Measurements from ENCODE around the gene CDH4. TPM values are rescaled to one million over a fixed set of nuclear protein-coding genes. Genes with fewer than 3 reads are reported as not detected.

CDH4 gene
- total RNA-seq, 3 donors from 2014 or later (not counting 1 experiment from before 2014, with no cell fraction given) = 0.18 TPM; not detected in 2

DNA sequence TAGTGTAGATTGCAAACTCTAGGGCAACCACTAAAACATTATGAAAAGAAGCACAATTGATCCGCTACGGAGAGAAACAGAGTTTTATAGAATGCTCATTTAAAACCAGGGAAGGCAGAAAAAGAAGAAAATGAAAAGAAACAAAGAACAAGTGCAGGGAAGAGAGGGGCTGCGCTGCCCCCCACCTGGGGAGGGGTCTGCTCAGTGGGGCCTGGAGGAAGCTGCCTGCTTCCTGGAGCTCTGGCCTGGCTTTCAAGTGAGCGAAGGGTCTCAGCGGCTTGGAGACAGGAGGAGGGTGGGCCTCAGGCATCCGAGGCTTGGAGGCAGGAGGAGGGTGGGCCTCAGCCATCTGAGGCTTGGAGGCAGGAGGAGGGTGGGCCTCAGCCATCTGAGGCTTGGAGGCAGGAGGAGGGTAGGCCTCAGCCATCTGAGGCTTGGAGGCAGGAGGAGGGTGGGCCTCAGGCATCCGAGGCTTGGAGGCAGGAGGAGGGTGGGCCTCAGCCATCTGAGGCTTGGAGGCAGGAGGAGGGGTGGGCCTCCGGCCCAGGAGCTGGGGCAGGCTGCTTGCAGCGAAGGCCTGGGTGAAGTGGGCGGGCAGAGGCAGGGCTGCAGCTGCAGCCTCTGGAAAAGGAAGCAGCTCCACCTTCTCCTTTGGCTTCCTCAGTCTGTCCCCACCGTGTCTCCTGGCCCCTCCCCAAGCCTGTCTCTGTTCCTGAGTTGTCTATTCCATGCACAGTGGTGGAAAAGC, 407.4 kb downstream of the CDH4 start:
- ATAC-seq (no peak), DNase-seq (no peak)
- Mint-ChIP-seq H3K4me1 (no peaks in the 10 kb centered on the region), H3K36me3 (no peaks in the 10 kb centered on the region), H3K9me3 (peaks cover 0 to 3% of the 10 kb centered on the region in 2 donors), H3K27me3 (ENCODE audit: low read depth in 2 of 2) (peaks cover 0 to 3% of the 10 kb centered on the region in 2 donors), H3K4me3 (no peak overlapping the region), H3K27ac (no peak overlapping the region)
- H3K4me3 ChIP-seq (ENCODE audit: low read length) = no peak overlapping the region
- H3K9me3 ChIP-seq (ENCODE audit: control insufficient read depth, insufficient read depth, low read length) = peaks cover 18% of the 10 kb centered on the region
- TF ChIP-seq, protein P1, sequence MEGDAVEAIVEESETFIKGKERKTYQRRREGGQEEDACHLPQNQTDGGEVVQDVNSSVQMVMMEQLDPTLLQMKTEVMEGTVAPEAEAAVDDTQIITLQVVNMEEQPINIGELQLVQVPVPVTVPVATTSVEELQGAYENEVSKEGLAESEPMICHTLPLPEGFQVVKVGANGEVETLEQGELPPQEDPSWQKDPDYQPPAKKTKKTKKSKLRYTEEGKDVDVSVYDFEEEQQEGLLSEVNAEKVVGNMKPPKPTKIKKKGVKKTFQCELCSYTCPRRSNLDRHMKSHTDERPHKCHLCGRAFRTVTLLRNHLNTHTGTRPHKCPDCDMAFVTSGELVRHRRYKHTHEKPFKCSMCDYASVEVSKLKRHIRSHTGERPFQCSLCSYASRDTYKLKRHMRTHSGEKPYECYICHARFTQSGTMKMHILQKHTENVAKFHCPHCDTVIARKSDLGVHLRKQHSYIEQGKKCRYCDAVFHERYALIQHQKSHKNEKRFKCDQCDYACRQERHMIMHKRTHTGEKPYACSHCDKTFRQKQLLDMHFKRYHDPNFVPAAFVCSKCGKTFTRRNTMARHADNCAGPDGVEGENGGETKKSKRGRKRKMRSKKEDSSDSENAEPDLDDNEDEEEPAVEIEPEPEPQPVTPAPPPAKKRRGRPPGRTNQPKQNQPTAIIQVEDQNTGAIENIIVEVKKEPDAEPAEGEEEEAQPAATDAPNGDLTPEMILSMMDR (IDR thresholded peaks at IDR 0.05) = no peak
- H3K27ac ChIP-seq (ENCODE audit: low read length) = no peak overlapping the region
- H3K36me3 ChIP-seq (ENCODE audit: control insufficient read depth, insufficient read depth, low read length) = no peaks in the 10 kb centered on the region
- 63% methylated on average over 11 of the region's 11 CpGs for WGBS (ENCODE audit: insufficient coverage)
- intact Hi-C loops (cut with micrococcal nuclease) = no loop called here
- H3K27me3 ChIP-seq (ENCODE audit: control insufficient read depth, insufficient read depth, low read length) = no peaks in the 10 kb centered on the region
- no peaks in the 10 kb centered on the region for H3K4me1 ChIP-seq (ENCODE audit: control insufficient read depth, insufficient read depth, low read length)

DNA sequence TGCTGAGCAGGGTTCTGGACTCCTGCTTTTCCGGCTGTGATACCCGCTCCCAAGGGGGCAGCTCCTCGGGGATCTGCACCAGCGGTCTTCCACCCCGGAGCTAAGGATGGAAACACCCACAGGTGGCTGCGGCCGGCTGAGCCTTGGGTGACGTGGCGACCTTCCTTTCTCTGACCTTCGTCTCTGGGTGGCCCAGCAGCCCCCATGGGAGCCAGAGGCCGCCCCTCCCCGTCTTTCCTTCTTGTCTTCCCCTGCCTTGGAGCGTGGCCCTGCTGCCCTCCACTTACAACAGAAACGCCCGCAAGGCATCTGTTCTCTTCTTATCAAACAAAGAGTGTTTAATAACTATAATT, 407.9 kb downstream of the CDH4 start:
- Mint-ChIP-seq H3K4me1 (no peaks in the 10 kb centered on the region), H3K27ac (no peak overlapping the region), H3K9me3 (peaks cover 0 to 3% of the 10 kb centered on the region in 2 donors), H3K4me3 (no peak overlapping the region), H3K27me3 (ENCODE audit: low read depth in 2 of 2) (peaks cover 0 to 3% of the 10 kb centered on the region in 2 donors), H3K36me3 (no peaks in the 10 kb centered on the region)
- Histone ChIP-seq H3K9me3 (ENCODE audit: control insufficient read depth, insufficient read depth, low read length) (peaks cover 18% of the 10 kb centered on the region), H3K27me3 (ENCODE audit: control insufficient read depth, insufficient read depth, low read length) (no peaks in the 10 kb centered on the region), H3K4me3 (ENCODE audit: low read length) (no peak overlapping the region), H3K4me1 (ENCODE audit: control insufficient read depth, insufficient read depth, low read length) (no peaks in the 10 kb centered on the region), H3K27ac (ENCODE audit: low read length) (no peak overlapping the region), H3K36me3 (ENCODE audit: control insufficient read depth, insufficient read depth, low read length) (no peaks in the 10 kb centered on the region)
- DNase-seq = no peak
- no peak for ATAC-seq
- intact Hi-C loops (cut with micrococcal nuclease) = no loop called here
- 91% methylated on average over 12 of the region's 15 CpGs for WGBS (ENCODE audit: insufficient coverage)
- TF ChIP-seq, protein P1 (IDR thresholded peaks at IDR 0.05) = no peak

DNA sequence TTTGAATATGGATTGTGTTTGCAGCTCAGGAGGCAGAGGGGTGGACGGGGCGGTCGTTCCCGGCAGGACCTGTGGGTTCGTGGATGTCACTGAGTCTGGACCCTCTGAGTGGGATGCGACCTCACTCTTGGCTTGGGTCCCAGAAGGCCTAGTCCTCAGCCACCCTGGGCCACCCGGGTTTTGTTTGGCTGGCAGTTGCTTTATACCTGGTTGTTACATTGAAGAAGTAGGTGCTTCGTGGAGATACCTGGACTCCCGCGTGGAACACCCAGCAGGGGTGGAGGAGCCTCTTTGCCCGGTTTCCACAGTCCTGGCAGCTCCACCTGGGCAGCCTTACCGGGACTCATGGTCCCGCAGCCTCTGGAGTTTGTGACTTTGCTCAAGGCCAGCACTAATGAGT, 408.5 kb downstream of the CDH4 start:
- Mint-ChIP-seq H3K27me3 (ENCODE audit: low read depth in 2 of 2) (peaks cover 0 to 3% of the 10 kb centered on the region in 2 donors), H3K4me1 (no peaks in the 10 kb centered on the region), H3K4me3 (no peak overlapping the region), H3K36me3 (no peaks in the 10 kb centered on the region), H3K9me3 (peaks cover 0 to 3% of the 10 kb centered on the region in 2 donors), H3K27ac (no peak overlapping the region)
- intact Hi-C loops (cut with micrococcal nuclease) = no loop called here
- WGBS (ENCODE audit: insufficient coverage) = 93% methylated on average over 13 of the region's 13 CpGs
- ATAC-seq (no peak), DNase-seq (no peak)
- peaks cover 18% of the 10 kb centered on the region for H3K9me3 ChIP-seq (ENCODE audit: control insufficient read depth, insufficient read depth, low read length)
- no peaks in the 10 kb centered on the region for H3K36me3 ChIP-seq (ENCODE audit: control insufficient read depth, insufficient read depth, low read length)
- H3K4me3 ChIP-seq (ENCODE audit: low read length) = no peak overlapping the region
- H3K4me1 ChIP-seq (ENCODE audit: control insufficient read depth, insufficient read depth, low read length) = no peaks in the 10 kb centered on the region
- TF ChIP-seq, protein P1 (IDR thresholded peaks at IDR 0.05) = no peak
- no peaks in the 10 kb centered on the region for H3K27me3 ChIP-seq (ENCODE audit: control insufficient read depth, insufficient read depth, low read length)
- H3K27ac ChIP-seq (ENCODE audit: low read length) = no peak overlapping the region

DNA sequence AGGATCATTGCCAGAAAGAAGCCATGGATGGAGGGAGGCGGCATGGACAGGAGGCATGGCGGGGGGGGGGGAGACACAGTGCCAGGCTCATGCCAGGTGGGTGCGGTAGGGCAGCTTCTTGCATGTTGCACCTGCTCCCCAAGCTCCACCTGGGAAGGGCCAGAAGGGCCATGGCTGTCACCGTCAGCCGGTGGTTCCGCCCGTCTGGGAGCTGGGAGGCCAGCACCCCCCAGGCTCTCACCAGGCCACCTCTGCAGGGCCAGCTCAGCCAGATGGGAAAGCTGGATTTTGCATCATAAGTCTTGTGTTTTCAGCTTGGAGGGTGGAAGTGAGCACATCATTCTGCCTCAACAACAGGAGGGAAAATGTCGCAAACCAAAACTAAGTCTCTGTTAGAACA, 409.0 kb downstream of the CDH4 start:
- Histone ChIP-seq H3K36me3 (ENCODE audit: control insufficient read depth, insufficient read depth, low read length) (no peaks in the 10 kb centered on the region), H3K9me3 (ENCODE audit: control insufficient read depth, insufficient read depth, low read length) (peaks cover 18% of the 10 kb centered on the region), H3K4me3 (ENCODE audit: low read length) (no peak overlapping the region), H3K4me1 (ENCODE audit: control insufficient read depth, insufficient read depth, low read length) (no peaks in the 10 kb centered on the region), H3K27me3 (ENCODE audit: control insufficient read depth, insufficient read depth, low read length) (no peaks in the 10 kb centered on the region), H3K27ac (ENCODE audit: low read length) (no peak overlapping the region)
- Mint-ChIP-seq H3K9me3 (peaks cover 0 to 3% of the 10 kb centered on the region in 2 donors), H3K36me3 (no peaks in the 10 kb centered on the region), H3K27ac (no peak overlapping the region), H3K27me3 (ENCODE audit: low read depth in 2 of 2) (peaks cover 0 to 3% of the 10 kb centered on the region in 2 donors), H3K4me3 (no peak overlapping the region), H3K4me1 (no peaks in the 10 kb centered on the region)
- ATAC-seq = no peak
- no peak for DNase-seq
- WGBS (ENCODE audit: insufficient coverage) = 95% methylated on average over 7 of the region's 8 CpGs
- TF ChIP-seq, protein P1 (IDR thresholded peaks at IDR 0.05) = no peak
- intact Hi-C loops (cut with micrococcal nuclease) = no loop called here
